Loucy (cell line): ENCODE data around the gene PLBD1.

Experiments
- EZH2phosphoT487 ChIP-seq: fragments of 200-600 bp; IDR thresholded peaks from 2 replicates; pipeline ENCODE4 v1.6.1; 2018; ENCODE audit warnings: antibody characterized with exemption, mild to moderate bottlenecking, moderate library complexity, borderline replicate concordance
- TF ChIP-seq, protein P1 (sequence below): fragments of 200-600 bp; sonication (generic); conservative IDR thresholded peaks from 2 replicates; pipeline ENCODE4 v1.5.1; 2014; ENCODE audit warnings: mild to moderate bottlenecking, antibody characterized with exemption, low read length

DNA sequence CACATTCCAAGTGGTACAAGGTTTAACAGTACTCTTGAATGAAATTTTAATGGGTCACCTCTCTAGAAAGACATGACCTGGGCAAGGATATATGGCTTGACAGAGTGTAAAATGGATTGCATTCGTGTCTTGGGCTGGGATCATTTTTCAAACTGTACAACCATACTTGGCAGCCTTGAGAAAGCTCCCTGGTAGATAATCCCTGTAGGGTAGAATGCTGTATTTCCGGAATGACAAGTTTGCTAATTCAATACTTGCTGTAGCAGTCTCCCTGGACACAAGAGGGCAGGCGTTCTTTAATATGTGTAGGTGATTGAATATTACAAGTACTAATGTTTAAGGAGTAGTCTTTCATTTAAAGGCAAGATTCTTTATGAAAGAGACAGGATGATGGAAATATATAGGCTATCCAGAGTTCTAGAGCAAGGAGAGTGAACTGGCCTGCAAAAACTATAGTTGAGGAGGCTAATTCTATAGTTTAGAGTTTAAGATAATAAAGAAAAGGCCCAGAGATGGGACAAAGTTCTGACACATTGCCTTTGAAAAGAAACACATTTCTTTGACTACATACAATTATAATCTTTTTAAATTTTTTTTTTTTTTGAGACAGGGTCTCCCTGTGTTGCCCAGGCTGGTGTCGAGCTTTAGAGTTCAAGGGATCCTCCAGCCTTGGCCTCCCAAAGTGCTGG is 53.4 kb downstream of the PLBD1 start:
- TF ChIP-seq, protein P1, sequence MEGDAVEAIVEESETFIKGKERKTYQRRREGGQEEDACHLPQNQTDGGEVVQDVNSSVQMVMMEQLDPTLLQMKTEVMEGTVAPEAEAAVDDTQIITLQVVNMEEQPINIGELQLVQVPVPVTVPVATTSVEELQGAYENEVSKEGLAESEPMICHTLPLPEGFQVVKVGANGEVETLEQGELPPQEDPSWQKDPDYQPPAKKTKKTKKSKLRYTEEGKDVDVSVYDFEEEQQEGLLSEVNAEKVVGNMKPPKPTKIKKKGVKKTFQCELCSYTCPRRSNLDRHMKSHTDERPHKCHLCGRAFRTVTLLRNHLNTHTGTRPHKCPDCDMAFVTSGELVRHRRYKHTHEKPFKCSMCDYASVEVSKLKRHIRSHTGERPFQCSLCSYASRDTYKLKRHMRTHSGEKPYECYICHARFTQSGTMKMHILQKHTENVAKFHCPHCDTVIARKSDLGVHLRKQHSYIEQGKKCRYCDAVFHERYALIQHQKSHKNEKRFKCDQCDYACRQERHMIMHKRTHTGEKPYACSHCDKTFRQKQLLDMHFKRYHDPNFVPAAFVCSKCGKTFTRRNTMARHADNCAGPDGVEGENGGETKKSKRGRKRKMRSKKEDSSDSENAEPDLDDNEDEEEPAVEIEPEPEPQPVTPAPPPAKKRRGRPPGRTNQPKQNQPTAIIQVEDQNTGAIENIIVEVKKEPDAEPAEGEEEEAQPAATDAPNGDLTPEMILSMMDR: peak; percentile 71
- TF ChIP-seq EZH2phosphoT487: no peak
